GM19023 (cell line): ENCODE results near the gene HOXA4.
A peak's percentile ranks its signal among the peaks of the same experiment; 100 is the strongest.

Experiments used
- ATAC-seq: cut with Tn5 transposase; IDR thresholded peaks from one replicate; pipeline ENCODE4 v1.9.1; 2021; ENCODE audit warnings: mild to moderate bottlenecking, moderate library complexity; ENCODE audit not compliant: unreplicated experiment

The HOXA4 gene

GRCh38 chr7:27169658-27170425, 39.3 kb upstream of the HOXA4 start:
- no peak for ATAC-seq

GRCh38 chr7:27168265-27168947, 37.8 kb upstream of the HOXA4 start:
- ATAC-seq: no peak

- ATAC-seq: no peak
These were observed 37.3 kb upstream of the HOXA4 start for GRCh38 chr7:27167916-27168264.

- no peak for ATAC-seq
These were observed 36.3 kb upstream of the HOXA4 start for GRCh38 chr7:27166531-27167505.

- ATAC-seq: no peak
These were observed 35.5 kb upstream of the HOXA4 start for GRCh38 chr7:27165996-27166530.

GRCh38 chr7:27165089-27165995, 34.8 kb upstream of the HOXA4 start, which contains the start of gene HOXA9:
HOXA9 (minus strand) TSS chr7:27165537; CDS start chr7:27165457, 80 bp downstream.
- ATAC-seq: no peak

GRCh38 chr7:27164367-27165088, 34.0 kb upstream of the HOXA4 start:
- no peak for ATAC-seq

GRCh38 chr7:27164045-27164366, 33.4 kb upstream of the HOXA4 start:
- no peak for ATAC-seq

GRCh38 chr7:27163288-27164044, 32.9 kb upstream of the HOXA4 start:
- ATAC-seq: no peak

- ATAC-seq: no peak
These were observed 32.2 kb upstream of the HOXA4 start for GRCh38 chr7:27162561-27163287.

GRCh38 chr7:27161721-27162560, 31.4 kb upstream of the HOXA4 start:
- ATAC-seq: no peak

- no peak for ATAC-seq
These were observed 30.7 kb upstream of the HOXA4 start for GRCh38 chr7:27161214-27161720.

- peak; percentile 58 for ATAC-seq
These were observed 30.1 kb upstream of the HOXA4 start for GRCh38 chr7:27160546-27161213.

GRCh38 chr7:27160145-27160545, 29.6 kb upstream of the HOXA4 start:
- ATAC-seq: no peak

GRCh38 chr7:27159266-27160144, 28.9 kb upstream of the HOXA4 start:
- no peak for ATAC-seq
